HepG2 (cell line): ENCODE data around the gene IZUMO4. TPM values are rescaled to one million over a fixed set of nuclear protein-coding genes. Genes with fewer than 3 reads are reported as not detected.
A peak's percentile ranks its signal among the peaks of the same experiment; 100 is the strongest.

Experiments used
- AGO2 ChIP-seq: fragments of 200-400 bp; formaldehyde crosslinking; optimal IDR thresholded peaks from 2 replicates; pipeline ENCODE3; 2017; ENCODE audit warnings: mild to moderate bottlenecking, low read depth, low read length, moderate library complexity
- ARNTL ChIP-seq: sonication (generic); formaldehyde crosslinking; IDR thresholded peaks from 2 replicates; pipeline ENCODE4 v1.4.0; 2020; ENCODE audit warnings: mild to moderate bottlenecking, missing genetic modification reagents
- CBX1 ChIP-seq: IDR thresholded peaks from one replicate; pipeline ENCODE4 v1.6.1; 2016; ENCODE audit warnings: antibody characterized with exemption, low read depth
- FOXA3 ChIP-seq: IDR thresholded peaks from 2 replicates; pipeline ENCODE4 v1.6.1; 2016; ENCODE audit warnings: missing genetic modification reagents, missing compliant biosample characterization
- GATAD2A ChIP-seq: IDR thresholded peaks from 2 replicates; pipeline ENCODE4 v1.6.1; 2016
- HIC2 ChIP-seq: sonication (generic); formaldehyde crosslinking; IDR thresholded peaks from 2 replicates; pipeline ENCODE4 v1.9.0; 2022; ENCODE audit warnings: low read depth, missing genetic modification reagents
- HMG20A ChIP-seq: IDR thresholded peaks from 2 replicates; pipeline ENCODE4 v1.6.1; 2016; ENCODE audit warnings: borderline replicate concordance
- HNRNPL ChIP-seq: fragments of 200-400 bp; formaldehyde crosslinking; IDR thresholded peaks from 2 replicates; pipeline ENCODE4 v1.6.1; 2017; ENCODE audit warnings: mild to moderate bottlenecking, low read depth, low read length
- HOXD1 ChIP-seq: sonication (generic); formaldehyde crosslinking; IDR thresholded peaks from 2 replicates; pipeline ENCODE4 v1.5.0; 2020; ENCODE audit warnings: missing genetic modification reagents
- JUND ChIP-seq: sonication (generic); formaldehyde crosslinking; IDR thresholded peaks from 2 replicates; pipeline ENCODE4 v1.8.0; 2022; ENCODE audit warnings: mild to moderate bottlenecking, missing genetic modification reagents
- KMT2B ChIP-seq: IDR thresholded peaks from 2 replicates; pipeline ENCODE4 v1.6.1; 2016; ENCODE audit warnings: missing genetic modification reagents, missing compliant biosample characterization
- NR2F2 ChIP-seq: IDR thresholded peaks from 2 replicates; pipeline ENCODE4 v1.6.1; 2012; ENCODE audit warnings: low read depth, inconsistent platforms, borderline replicate concordance
- NR2F6 ChIP-seq, 2 experiments: IDR thresholded peaks; 2 replicates each; pipeline ENCODE4 v1.6.1; 2016; ENCODE audit warnings: antibody characterized with exemption in 1 of 2, mild to moderate bottlenecking in 1 of 2
- RXRA ChIP-seq: sonication (generic); formaldehyde crosslinking; IDR thresholded peaks from 2 replicates; pipeline ENCODE4 v1.5.1; 2020; ENCODE audit warnings: missing genetic modification reagents
- RXRB ChIP-seq: IDR thresholded peaks from 2 replicates; pipeline ENCODE4 v1.6.1; 2016; ENCODE audit warnings: borderline replicate concordance, missing genetic modification reagents, missing compliant biosample characterization
- SIX4 ChIP-seq: sonication (generic); formaldehyde crosslinking; IDR thresholded peaks from 2 replicates; pipeline ENCODE4 v1.4.0; 2020; ENCODE audit warnings: missing genetic modification reagents
- SKI ChIP-seq: fragments of 450-650 bp; IDR thresholded peaks from one replicate; pipeline ENCODE4 v1.6.1; 2018; ENCODE audit warnings: mild to moderate bottlenecking; ENCODE audit not compliant: partially characterized antibody
- TCF7 ChIP-seq: sonication (generic); IDR thresholded peaks from 2 replicates; pipeline ENCODE4 v1.6.1; 2016; ENCODE audit warnings: antibody characterized with exemption, low read depth
- YEATS4 ChIP-seq: sonication (generic); formaldehyde crosslinking; IDR thresholded peaks from 2 replicates; pipeline ENCODE4 v1.4.0; 2020; ENCODE audit warnings: missing genetic modification reagents, borderline replicate concordance
- ZBTB38 ChIP-seq: sonication (generic); formaldehyde crosslinking; IDR thresholded peaks from 2 replicates; pipeline ENCODE4 v1.5.1; 2020; ENCODE audit warnings: mild to moderate bottlenecking, missing genetic modification reagents
- ZNF263 ChIP-seq: sonication (generic); formaldehyde crosslinking; IDR thresholded peaks from 2 replicates; pipeline ENCODE4 v1.4.0; 2020; ENCODE audit warnings: missing genetic modification reagents
- ZNF382 ChIP-seq: sonication (generic); formaldehyde crosslinking; IDR thresholded peaks from 2 replicates; pipeline ENCODE4 v1.5.0; 2020; ENCODE audit warnings: missing genetic modification reagents, mild to moderate bottlenecking, borderline replicate concordance
- ZNF607 ChIP-seq: sonication (generic); formaldehyde crosslinking; IDR thresholded peaks from 2 replicates; pipeline ENCODE4 v1.5.1; 2020; ENCODE audit warnings: missing genetic modification reagents, mild to moderate bottlenecking, borderline replicate concordance
- ZNF784 ChIP-seq: sonication (generic); formaldehyde crosslinking; IDR thresholded peaks from 2 replicates; pipeline ENCODE4 v1.5.1; 2020; ENCODE audit warnings: missing genetic modification reagents, mild to moderate bottlenecking, borderline replicate concordance
- polyA plus RNA-seq, 8 experiments: library from polyadenylated mRNA; depleted of rRNA in 3 of 8; stranded (reverse) in 7 of 8; unstranded in 1 of 8; fragments of >200 nt; fragmentation: Illumina TruSeq in 4 of 8; extraction: Trizol in 4 of 8; gene quantifications; 2 replicates each; pipeline versions ENCODE4 v1.2.1 to v1.2.3, GENCODE V29; 2011 to 2016; ENCODE audit warnings: low read depth in 4 of 8, missing spikeins in 1 of 8, mixed read lengths in 1 of 8; ENCODE audit not compliant: insufficient read depth in 1 of 8
- total RNA-seq, 5 experiments: library from RNA; depleted of rRNA; stranded (reverse); fragments of >200 nt; fragmentation: Illumina TruSeq; extraction: Trizol; gene quantifications; 2 replicates each; pipeline ENCODE4 v1.2.3, GENCODE V29; 2016; ENCODE audit warnings: low read depth in 1 of 5
- TF ChIP-seq, protein P1 (sequence below): sonication (generic); formaldehyde crosslinking; IDR thresholded peaks from 2 replicates; pipeline ENCODE4 v1.4.0; 2020; ENCODE audit warnings: missing genetic modification reagents
- TF ChIP-seq, protein P2 (sequence below): sonication (generic); formaldehyde crosslinking; IDR thresholded peaks from 2 replicates; pipeline ENCODE4 v1.9.0; 2022; ENCODE audit warnings: missing genetic modification reagents, mild to moderate bottlenecking, borderline replicate concordance
- TF ChIP-seq, protein P3 (sequence below): sonication (generic); formaldehyde crosslinking; IDR thresholded peaks from 2 replicates; pipeline ENCODE4 v1.8.0; 2022; ENCODE audit warnings: missing genetic modification reagents, mild to moderate bottlenecking, borderline replicate concordance

The IZUMO4 gene
- total and polyA plus RNA-seq, 2 of the 13 experiments (the other 11 are each of a cell fraction or from before 2014, with no cell fraction given): 0.77 to 3.9 TPM

GRCh38 chr19:2047449-2048103 lies 49.1 kb upstream of the IZUMO4 start (continued):
- TF ChIP-seq ZNF784 (CRISPR knock-in tag): no peak
- no peak for TF ChIP-seq YEATS4 (CRISPR knock-in tag)
- TF ChIP-seq FOXA3 (CRISPR knock-in tag): peak; percentile 13; the same call in 1 of the 2 replicates
- peak; percentile 70 for TF ChIP-seq GATAD2A
- peak; percentile 77 for TF ChIP-seq SKI
- TF ChIP-seq HMG20A (CRISPR knock-in tag): peak; percentile 46; the same call in 1 of the 2 replicates
- TF ChIP-seq CBX1: no peak
- 0 out of 2 replicates have a peak, but pooled peaks have one; percentile 22 for TF ChIP-seq ZNF263 (CRISPR knock-in tag)
- peak; percentile 55; the same call in 1 of the 2 replicates for TF ChIP-seq JUND (CRISPR knock-in tag)
- no peak for TF ChIP-seq SIX4
- peak; percentile 78 for TF ChIP-seq TCF7
- peak; percentile 68; the same call in 1 of the 2 replicates for TF ChIP-seq HIC2 (CRISPR knock-in tag)
- TF ChIP-seq NR2F2: peak; percentile 53; the same call in 1 of the 2 replicates
- TF ChIP-seq, protein P1, sequence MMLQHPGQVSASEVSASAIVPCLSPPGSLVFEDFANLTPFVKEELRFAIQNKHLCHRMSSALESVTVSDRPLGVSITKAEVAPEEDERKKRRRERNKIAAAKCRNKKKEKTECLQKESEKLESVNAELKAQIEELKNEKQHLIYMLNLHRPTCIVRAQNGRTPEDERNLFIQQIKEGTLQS (CRISPR knock-in tag): peak; percentile 50; the same call in 1 of the 2 replicates
- TF ChIP-seq ARNTL (CRISPR knock-in tag): no peak
- peak; percentile 93 for TF ChIP-seq HNRNPL
- TF ChIP-seq, protein P2, sequence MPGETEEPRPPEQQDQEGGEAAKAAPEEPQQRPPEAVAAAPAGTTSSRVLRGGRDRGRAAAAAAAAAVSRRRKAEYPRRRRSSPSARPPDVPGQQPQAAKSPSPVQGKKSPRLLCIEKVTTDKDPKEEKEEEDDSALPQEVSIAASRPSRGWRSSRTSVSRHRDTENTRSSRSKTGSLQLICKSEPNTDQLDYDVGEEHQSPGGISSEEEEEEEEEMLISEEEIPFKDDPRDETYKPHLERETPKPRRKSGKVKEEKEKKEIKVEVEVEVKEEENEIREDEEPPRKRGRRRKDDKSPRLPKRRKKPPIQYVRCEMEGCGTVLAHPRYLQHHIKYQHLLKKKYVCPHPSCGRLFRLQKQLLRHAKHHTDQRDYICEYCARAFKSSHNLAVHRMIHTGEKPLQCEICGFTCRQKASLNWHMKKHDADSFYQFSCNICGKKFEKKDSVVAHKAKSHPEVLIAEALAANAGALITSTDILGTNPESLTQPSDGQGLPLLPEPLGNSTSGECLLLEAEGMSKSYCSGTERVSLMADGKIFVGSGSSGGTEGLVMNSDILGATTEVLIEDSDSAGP: 0 out of 2 replicates have a peak, but pooled peaks have one; percentile 29
- TF ChIP-seq ZNF607 (CRISPR knock-in tag): no peak
- peak; percentile 79 for TF ChIP-seq NR2F6 (IDR thresholded peaks at IDR 0.05)
- TF ChIP-seq NR2F6 (CRISPR knock-in tag; IDR thresholded peaks at IDR 0.05): peak; percentile 87
- no peak for TF ChIP-seq KMT2B (CRISPR knock-in tag)
- TF ChIP-seq, protein P3, sequence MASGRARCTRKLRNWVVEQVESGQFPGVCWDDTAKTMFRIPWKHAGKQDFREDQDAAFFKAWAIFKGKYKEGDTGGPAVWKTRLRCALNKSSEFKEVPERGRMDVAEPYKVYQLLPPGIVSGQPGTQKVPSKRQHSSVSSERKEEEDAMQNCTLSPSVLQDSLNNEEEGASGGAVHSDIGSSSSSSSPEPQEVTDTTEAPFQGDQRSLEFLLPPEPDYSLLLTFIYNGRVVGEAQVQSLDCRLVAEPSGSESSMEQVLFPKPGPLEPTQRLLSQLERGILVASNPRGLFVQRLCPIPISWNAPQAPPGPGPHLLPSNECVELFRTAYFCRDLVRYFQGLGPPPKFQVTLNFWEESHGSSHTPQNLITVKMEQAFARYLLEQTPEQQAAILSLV (CRISPR knock-in tag): no peak
- TF ChIP-seq AGO2: peak; percentile 53
- TF ChIP-seq RXRA (CRISPR knock-in tag): peak; percentile 86
- no peak for TF ChIP-seq ZNF382 (CRISPR knock-in tag)
- no peak for TF ChIP-seq HOXD1 (CRISPR knock-in tag)
- peak; percentile 74 for TF ChIP-seq RXRB (CRISPR knock-in tag)
- TF ChIP-seq ZBTB38 (CRISPR knock-in tag): peak; percentile 94
